Skin epidermis (tissue), 12 donors: Measurements from ENCODE around the gene PGA3.
"Not testable (repeated sequence)": the region's sequence is repeated elsewhere in the genome, so short reads cannot be mapped to it uniquely, and the experiment has no call there.

Experiments used
- H3K27ac ChIP-seq, 21 experiments: fragments of 200-600 bp; sonication (generic) in 11 of 21; one replicate each; pipeline ENCODE4 v1.5.0; 2020; ENCODE audit warnings: mild to moderate bottlenecking in 3 of 21, inconsistent platforms in 2 of 21, moderate library complexity in 2 of 21
- H3K4me3 ChIP-seq, 7 experiments: fragments of 200-600 bp; sonication (generic) in 2 of 7; one replicate each; pipeline ENCODE4 v1.5.0; 2020; ENCODE audit warnings: inconsistent platforms in 2 of 7, mild to moderate bottlenecking in 2 of 7, moderate library complexity in 1 of 7

Gene PGA3

GRCh38 chr11:61168800-61169199 is 34.5 kb upstream of the PGA3 start:
- H3K27ac ChIP-seq: no peak overlapping the region
- H3K4me3 ChIP-seq: no peak overlapping the region

- H3K4me3 ChIP-seq: no peak overlapping the region
- no peak overlapping the region for H3K27ac ChIP-seq
Measured at GRCh38 chr11:61170566-61170965, 32.7 kb upstream of the PGA3 start.

- no peak overlapping the region for H3K27ac ChIP-seq
- H3K4me3 ChIP-seq: no peak overlapping the region
Measured at GRCh38 chr11:61171907-61172306, 31.4 kb upstream of the PGA3 start.

- no peak overlapping the region for H3K4me3 ChIP-seq
- H3K27ac ChIP-seq: no peak overlapping the region
Measured at GRCh38 chr11:61172356-61172755, 31.0 kb upstream of the PGA3 start.

DNA sequence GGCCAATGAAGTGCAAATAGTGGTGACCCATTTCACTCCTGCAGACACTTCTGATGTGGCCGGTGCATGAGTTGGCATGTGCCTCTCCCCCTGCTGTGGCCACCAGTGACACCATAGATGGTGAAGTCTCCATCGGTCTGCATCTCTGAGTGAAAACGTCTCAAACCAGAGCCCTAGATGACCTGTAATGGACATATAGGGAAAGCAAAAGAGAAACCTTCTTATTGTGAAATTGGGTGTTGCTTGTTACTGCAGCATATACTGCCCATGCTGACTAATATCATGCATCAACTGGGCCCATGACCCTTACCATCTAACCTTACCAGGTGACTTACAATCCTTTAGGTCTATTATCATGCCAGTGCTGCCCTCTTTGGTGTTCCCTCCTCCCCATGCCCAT is 30.4 kb upstream of the PGA3 start:
- no peak overlapping the region for H3K27ac ChIP-seq
- no peak overlapping the region for H3K4me3 ChIP-seq

DNA sequence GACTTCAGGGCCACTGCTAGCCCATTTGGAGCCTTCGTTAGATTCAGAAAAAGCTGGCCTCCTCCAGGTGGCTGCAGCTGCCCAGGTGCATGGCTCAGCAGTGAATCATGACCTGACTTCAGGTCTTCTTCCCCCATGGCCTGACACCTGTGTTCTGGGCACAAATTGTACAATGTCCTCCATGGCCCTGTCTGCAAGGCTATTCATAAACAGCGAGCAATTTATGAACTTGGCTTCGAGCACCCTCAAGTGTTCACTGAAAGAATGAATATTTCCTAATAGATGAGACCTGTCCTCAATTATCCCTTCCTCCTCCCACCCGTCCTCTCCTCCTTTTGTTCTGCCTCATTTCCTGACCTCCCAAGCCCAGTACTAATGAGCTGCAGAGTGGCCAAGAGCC is 29.9 kb upstream of the PGA3 start:
- no peak overlapping the region for H3K27ac ChIP-seq
- H3K4me3 ChIP-seq: no peak overlapping the region

DNA sequence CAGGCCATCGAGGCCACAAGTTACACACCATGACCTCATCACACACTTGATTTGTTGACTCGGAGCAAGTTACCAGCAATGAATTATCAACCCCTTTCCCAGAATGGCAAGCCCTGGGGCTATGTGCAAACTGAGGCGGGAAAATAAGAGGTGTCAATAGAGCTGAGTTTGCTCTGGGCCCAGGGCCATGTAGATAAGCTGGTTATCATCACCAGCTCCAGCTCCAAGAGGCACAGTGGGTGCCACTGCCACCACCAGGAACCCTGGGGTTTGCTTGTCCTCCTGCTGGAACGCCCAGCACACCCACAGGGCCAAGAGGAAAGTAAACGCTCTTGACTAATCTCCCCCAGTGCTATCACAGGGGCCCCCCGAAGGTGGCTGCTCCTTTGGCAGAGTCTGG is 29.0 kb upstream of the PGA3 start:
- Histone ChIP-seq H3K4me3 (no peak overlapping the region), H3K27ac (no peak overlapping the region)

- Histone ChIP-seq H3K27ac (no peak overlapping the region), H3K4me3 (no peak overlapping the region)
Measured at GRCh38 chr11:61174949-61175348, 28.4 kb upstream of the PGA3 start.

DNA sequence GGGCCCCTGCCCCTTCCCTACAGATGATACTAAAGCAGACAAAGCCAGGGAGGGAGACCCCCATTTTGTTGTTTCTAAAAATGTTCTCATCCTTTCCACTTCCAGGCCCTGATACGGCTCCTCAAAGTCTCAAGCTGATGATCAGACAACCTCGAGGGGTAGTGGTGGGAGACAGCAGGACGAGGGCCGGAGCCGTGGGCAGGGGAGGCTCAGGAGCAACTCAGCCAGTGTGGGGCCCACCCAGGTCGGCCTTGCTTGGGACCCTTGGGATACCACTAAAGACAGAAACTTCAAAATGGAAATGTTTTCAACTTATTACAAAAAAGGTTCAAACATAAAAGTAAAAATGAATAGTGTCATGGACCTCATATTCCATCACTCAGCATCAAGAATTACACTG is 26.9 kb upstream of the PGA3 start:
- no peak overlapping the region for H3K27ac ChIP-seq
- no peak overlapping the region for H3K4me3 ChIP-seq

GRCh38 chr11:61180205-61180604 is 23.1 kb upstream of the PGA3 start:
- not testable (repeated sequence) for H3K27ac ChIP-seq

DNA sequence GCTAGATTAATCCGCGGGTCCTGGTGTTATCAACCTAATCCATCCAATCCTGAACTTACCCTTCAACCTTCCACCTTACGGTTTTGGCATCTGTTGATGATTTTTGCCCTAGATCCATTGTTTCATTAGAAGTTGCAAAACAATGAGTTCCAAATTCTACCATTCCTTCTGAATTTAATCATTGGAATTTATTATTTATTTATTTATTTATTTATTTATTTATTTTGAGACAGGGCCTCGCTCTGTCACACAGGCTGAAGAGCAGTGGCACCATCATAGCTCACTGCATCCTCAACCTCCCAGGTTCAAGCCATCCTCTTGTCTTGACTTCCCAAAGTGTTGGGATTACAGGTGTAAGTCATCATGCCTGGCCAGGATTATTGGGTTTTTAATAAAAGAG is 21.8 kb upstream of the PGA3 start:
- no peak overlapping the region for H3K27ac ChIP-seq

More at GRCh38 chr11:61180205-61180604, 23.1 kb upstream of the PGA3 start:
- not testable (repeated sequence) for H3K4me3 ChIP-seq

DNA sequence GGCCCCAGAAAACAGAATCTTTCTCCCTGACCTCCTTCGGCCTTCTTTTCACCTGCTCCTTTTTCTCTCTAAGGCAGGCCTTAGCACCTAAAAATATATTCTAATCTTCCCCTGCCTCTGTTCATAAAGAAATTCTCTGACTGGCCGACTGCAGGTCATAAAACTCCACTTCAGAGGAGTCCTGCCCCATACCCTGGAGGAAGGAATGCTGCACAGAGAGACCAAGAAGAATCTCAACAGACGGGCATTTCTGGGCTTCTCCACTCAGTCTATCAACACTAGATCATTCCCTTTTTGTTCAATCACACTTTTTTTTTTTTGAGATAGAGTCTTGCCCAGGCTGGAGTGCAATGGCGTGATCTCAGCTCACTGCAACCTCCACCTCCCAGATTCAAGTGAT is 19.7 kb upstream of the PGA3 start:
- H3K27ac ChIP-seq: no peak overlapping the region

More for the DNA sequence above, 21.8 kb upstream of the PGA3 start:
- no peak overlapping the region for H3K4me3 ChIP-seq

DNA sequence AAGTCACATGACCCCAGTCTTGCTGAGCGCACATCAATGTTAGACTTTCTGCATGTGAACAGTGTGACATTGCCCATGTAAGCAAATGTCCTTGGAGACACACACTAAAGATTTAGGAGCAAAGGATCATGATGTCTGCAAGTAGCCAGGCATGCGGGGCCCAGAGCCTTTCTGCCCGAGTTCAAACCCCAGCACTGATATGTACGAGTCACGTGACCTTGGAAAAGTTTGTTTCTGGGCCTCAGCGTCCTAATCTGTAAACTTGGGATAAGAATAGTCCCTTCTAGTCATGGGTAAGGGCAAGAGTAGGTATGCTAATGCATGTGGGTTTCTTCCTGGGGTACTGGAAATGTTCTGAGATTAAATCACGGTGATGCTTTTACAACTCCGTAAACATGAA is 16.8 kb upstream of the PGA3 start:
- Histone ChIP-seq H3K4me3 (no peak overlapping the region), H3K27ac (no peak overlapping the region)

More for the DNA sequence above, 19.7 kb upstream of the PGA3 start:
- no peak overlapping the region for H3K4me3 ChIP-seq

DNA sequence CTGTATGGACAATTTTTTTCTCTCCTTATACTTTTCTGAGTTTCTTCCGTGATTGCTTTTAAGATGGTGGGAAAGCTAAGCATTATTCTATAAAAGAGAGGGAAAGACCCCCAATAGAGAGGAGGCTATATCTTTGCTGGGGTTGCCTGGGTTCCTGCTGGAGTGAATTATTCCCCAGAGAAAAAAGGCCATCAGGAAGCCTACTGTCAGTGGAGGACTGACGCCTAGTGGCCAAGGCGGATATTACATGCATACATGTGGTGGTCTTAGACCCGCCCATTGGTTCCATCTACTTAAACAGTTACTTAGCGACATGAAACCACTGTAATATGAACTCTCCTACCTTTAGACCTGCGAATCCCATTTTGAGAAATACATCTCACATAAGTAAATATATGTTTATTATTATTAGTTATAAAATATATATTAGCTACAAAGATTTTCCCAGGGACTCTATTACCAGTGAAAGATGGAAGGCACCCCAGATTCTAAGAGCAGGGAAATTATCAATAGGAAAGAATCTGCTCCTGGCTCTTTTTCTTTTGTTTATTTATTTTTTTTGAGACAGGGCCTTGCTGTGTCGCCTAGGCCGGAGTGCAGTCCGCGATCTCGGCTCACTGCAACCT is 15.7 kb upstream of the PGA3 start:
- H3K27ac ChIP-seq: no peak overlapping the region
- H3K4me3 ChIP-seq: no peak overlapping the region

DNA sequence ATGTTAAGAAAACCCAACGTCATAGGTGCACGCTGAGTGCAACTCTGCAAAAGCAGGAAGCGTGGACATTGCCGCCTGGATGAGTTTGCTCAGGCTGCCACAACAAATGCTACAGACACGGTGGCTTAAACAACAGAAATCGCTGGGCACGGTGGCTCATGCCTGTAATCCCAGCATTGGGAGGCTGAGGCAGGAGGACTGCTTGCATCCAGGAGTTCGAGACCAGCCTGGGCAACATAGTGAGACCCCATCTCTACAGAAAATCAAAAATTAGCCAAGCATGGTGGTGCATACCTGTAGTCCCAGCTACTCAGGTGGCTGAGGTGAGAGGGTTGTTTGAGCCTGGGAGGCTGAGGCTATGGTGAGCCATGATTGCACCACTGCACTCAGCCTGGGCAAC is 13.4 kb upstream of the PGA3 start:
- no peak overlapping the region for H3K4me3 ChIP-seq
- H3K27ac ChIP-seq: no peak overlapping the region

- no peak overlapping the region for H3K4me3 ChIP-seq
- no peak overlapping the region for H3K27ac ChIP-seq
Measured at GRCh38 chr11:61193596-61193995, 9.7 kb upstream of the PGA3 start.

- H3K4me3 ChIP-seq: no peak overlapping the region
- no peak overlapping the region for H3K27ac ChIP-seq
Measured at GRCh38 chr11:61194169-61194671, 9.1 kb upstream of the PGA3 start.

- no peak overlapping the region for H3K27ac ChIP-seq
- H3K4me3 ChIP-seq: no peak overlapping the region
Measured at GRCh38 chr11:61194981-61195695, 8.2 kb upstream of the PGA3 start.

GRCh38 chr11:61195719-61196118 is 7.6 kb upstream of the PGA3 start:
- H3K4me3 ChIP-seq: no peak overlapping the region
- H3K27ac ChIP-seq: no peak overlapping the region

DNA sequence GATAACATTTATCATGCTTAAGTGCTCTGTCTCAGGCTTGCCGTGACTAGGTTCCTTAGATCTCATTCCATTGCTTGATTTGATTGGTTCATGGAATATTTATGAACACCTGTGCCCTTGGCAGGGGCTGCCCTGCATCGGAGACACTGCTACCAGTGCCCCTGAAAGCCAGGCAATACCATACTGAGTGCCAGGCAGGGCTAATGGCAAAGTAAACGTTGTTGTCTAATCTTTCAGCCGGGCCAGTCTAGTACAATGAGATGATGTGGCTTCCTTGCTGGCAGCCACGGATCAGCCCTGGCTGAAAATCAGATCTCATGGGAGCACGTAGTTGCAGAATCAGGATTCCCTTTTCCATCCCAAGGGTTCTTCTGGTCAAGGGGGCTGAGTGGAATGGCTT is 5.0 kb upstream of the PGA3 start:
- no peak overlapping the region for H3K27ac ChIP-seq
- H3K4me3 ChIP-seq: no peak overlapping the region

- Histone ChIP-seq H3K27ac (no peak overlapping the region), H3K4me3 (no peak overlapping the region)
Measured at GRCh38 chr11:61198948-61199523, 4.3 kb upstream of the PGA3 start.
